SIG-M5 treated with dmso at 0.1 percent for 504 hours (cell line): Measurements from ENCODE around the gene CCT3.
"Not testable (repeated sequence)": the region's sequence is repeated elsewhere in the genome, so short reads cannot be mapped to it uniquely, and the experiment has no call there.

Source experiments
- DNase-seq: peaks from one replicate; lab custom pipeline; 2025; ENCODE audit not compliant: unreplicated experiment; lab: John Stamatoyannopoulos, UW

Gene CCT3

DNA sequence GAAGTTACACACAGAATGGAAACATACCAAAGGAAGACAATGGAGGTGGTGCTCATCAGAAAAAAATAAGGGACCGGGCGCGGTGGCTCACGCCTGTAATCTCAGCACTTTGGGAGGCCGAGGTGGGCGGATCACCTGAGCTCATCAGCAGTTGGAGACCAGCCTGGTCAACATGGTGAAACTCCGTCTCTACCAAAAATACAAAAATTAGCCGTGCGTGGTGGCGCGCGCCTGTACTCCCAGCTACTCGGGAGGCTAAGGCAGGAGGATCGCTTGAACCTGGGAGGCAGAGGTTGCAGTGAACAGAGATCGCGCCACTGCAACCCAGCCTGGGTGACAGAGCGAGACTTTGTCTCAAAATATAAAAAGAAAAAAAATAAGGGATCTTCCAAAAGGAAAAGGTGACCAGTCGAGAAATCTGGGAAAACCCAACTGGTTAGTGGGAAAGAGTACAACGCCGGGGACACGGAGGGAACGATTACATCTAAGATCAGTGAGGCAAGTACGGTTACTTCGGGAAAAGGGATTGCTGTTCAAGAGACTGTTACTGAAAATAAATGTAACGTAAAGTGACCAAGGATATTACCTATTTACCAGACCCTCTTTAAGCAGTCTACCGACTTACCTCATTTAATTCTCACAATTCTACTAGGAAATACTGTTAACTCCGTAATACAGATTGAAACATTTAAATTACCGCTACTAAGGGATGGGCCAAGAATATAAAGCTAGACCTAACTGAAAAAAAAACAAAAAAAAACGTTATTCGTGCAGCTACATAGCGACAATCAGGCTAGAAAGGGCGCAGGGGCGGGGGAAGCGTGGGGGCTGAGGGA, 822 bp downstream of the CCT3 start:
- DNase-seq: peak; percentile 53

DNA sequence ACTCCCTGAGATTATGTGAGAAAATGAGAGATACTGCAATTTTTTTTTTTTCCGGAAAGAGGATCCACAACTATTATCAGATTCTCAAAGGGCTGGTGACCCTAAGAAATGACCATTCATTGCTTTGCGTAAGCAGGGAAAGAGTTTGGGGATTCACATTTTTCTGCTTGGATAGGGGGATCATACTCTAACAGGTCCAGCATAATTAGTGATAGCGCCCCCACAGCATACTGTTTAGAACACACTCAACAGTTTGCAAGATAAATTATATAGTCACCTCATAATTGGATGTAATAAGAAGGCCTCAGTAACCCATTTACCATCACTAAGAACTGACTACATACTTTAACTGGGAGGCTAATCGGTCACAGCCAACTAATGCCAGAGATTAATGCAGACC, 1.9 kb downstream of the CCT3 start:
- DNase-seq: peak; percentile 37

DNA sequence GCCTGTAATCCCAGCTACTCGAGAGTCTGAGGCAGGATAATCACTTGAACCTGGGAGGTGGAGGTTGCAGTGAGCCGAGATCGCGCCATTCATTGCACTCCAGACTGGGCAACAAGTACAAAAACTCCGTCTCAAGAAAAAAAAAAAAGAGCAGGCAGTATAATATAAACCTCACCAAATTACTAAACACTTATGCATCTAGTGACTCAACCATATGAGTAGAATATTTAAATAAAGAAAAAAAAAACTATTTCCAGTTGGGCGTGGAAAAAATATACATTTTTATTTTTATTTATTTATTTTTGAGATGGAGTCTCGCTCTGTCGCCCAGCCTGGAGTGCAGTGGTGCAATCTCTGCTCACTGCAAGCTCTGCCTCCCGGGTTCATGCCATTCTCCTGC, 14.9 kb downstream of the CCT3 start:
- not testable (repeated sequence) for DNase-seq

DNA sequence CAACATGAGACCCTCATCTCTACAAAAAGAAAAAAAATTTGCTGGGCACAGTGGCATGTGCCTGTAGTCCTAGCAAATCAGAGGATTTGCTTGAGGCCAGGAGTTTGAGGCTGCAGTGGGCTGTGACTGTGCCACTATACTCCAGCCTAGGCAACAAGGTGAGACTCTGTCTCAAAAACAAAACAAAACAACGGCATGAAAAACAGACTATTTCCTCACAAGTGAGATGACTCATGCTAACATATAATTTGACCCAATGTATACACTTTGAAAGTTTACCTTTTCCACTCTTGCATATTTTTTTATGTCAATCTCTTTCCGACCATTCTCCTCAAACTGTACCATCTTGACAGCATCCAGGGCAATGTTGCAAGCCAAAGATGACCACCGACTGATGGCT, 17.5 kb downstream of the CCT3 start:
- DNase-seq: no peak

- DNase-seq: peak; percentile 17
Observed at GRCh38 chr1:156319664-156320063, 18.4 kb downstream of the CCT3 start.

- DNase-seq: no peak
Observed at GRCh38 chr1:156316909-156317308, 21.2 kb downstream of the CCT3 start.

DNA sequence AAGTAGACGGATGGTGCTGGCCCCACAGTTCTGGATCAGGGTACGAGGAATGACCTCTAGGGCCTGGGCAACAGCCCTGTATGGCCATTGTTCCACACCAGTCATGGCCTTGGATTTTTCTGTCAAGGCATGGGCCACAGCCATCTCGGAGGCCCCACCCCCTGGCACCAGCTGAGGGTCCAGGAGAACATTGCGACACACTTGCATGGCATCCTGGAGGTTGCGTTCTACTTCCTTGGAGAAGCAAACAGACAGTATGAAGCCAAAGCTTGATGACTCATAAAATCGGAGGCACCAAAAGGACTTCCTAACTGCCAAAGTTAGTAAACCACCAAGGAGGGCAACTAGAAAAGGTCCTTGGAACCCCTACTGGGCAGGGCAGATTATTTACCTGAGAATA, 27.1 kb downstream of the CCT3 start:
- DNase-seq: peak; percentile 58

GRCh38 chr1:156308078-156308477, 30.0 kb downstream of the CCT3 start:
- DNase-seq: no peak

GRCh38 chr1:156305215-156305614, 32.9 kb downstream of the CCT3 start:
- DNase-seq: no peak

DNA sequence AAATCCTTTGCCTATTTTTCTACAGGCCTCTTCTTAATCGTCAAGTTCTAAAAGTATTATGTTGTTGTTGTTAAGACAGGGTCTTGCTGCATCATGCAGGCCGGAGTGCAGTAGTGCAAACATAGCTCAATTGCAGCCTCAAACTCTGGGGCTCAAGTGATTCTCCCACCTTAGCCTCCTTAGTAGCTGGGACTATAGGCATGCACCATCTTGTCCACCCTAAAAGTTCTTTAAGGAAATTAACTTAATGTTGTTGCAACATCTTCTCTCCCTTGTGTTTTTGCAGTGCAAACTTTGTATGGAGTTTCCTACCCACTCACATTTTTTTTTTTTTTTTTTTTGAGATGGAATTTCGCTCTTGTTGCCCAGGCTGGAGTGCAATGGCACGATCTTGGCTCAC, 34.9 kb downstream of the CCT3 start:
- DNase-seq: no peak

DNA sequence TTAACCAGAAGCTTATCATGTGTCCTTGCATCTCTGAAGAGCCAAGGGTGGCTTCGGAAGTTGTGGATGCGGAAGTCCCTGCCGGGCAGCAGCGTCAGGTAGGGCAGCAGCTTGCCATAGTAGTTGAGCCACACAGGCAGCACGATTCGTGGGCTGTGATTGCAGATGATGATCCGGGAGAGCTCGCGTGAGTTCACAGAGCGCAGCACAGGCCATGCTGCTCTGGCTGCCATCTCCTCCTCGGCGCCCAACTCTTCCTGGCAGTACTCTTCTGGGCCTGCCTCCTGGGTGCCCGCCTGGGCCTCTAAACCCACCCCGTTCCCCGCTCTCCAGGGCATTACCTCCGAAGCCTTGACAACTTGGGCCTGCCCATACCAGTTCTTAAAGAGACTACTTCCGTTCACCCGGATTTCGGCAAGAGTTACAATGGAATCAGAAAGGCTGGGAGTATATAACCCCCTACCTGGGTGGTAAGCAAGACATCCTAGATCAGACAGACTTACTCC, 39.2 kb downstream of the CCT3 start, which contains the start of gene VHLL:
Gene VHLL (minus strand): TSS at position 456 of the 506 bp plus-strand sequence. CDS start 118 bp downstream, at position 338.
- no peak for DNase-seq

DNA sequence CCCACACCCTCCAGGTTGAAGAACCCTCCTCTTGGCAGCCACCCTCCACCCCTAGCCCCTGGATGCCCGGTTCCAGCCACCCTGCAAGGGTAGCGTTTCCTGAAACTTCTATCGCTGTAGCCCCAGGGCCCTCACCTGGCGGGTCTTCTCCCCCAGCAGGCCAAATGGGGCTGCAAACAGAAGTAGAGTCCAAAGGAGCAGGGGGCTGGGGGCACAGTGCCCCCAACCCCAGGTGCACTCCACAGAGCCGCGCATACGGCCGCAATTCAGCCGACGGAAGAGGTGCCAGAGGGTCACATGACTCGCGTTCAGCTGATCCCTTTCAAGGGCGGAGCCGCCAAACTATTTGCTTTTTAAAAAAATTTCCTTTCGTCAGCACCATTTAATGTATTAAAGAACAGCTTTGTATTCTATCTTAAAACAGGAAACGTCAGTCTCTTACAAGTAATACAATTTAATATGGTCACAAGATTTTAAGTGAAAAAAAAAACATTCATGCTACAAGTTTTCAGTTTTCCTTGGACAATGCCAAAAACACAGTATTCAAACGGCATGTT, 42.6 kb downstream of the CCT3 start, which contains the start of gene GLMP:
Gene GLMP (minus strand): TSS at position 289 of the 557 bp plus-strand sequence. CDS start 34 bp downstream, at position 255.
- DNase-seq: peak; percentile 22

GRCh38 chr1:156293895-156294294, 44.2 kb downstream of the CCT3 start:
- no peak for DNase-seq

DNA sequence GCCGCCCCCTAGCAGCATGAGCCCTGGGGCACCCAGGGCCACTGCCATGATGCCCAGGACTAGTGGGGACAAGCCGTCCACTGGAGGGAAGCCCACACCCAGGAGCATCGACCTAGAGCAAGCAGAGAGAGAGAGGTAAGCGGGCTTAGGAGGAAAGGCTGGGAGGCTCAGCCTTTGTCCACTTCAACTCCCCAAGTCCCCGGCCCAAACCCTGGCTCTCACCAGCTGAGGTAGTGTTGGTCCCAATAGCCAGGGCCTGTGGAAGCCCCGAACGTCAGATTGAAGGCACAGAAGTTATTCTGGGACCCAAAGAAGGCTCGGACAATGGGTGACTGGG, 45.0 kb downstream of the CCT3 start:
- no peak for DNase-seq

GRCh38 chr1:156291226-156292061, 46.6 kb downstream of the CCT3 start:
- no peak for DNase-seq

DNA sequence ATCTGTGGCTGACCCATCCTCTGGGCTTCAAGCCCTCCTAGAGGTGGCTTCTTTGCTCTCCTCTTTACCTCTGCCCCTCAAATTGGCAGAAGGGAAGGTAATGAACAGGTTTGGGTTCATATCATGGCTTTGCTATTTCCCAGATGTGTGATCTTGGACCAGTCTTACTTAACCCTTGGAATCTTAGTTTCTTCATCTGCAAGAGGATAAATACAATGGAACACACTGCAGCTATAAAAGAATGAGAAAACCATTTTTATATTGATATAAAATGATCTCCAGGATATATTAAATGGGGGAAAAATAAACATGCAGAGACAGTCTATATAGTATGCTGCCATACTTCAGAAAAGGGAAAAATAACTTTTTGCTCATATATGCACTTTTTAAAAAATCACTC, 48.2 kb downstream of the CCT3 start:
- no peak for DNase-seq

- no peak for DNase-seq
Observed at GRCh38 chr1:156286061-156286460, 52.0 kb downstream of the CCT3 start.

- no peak for DNase-seq
Observed at GRCh38 chr1:156285437-156285836, 52.7 kb downstream of the CCT3 start.

- peak; percentile 73 for DNase-seq
Observed at GRCh38 chr1:156284757-156285156, 53.3 kb downstream of the CCT3 start.

- DNase-seq: no peak
Observed at GRCh38 chr1:156284112-156284511, 54.0 kb downstream of the CCT3 start, which contains the start of gene TMEM79. Gene TMEM79 (plus strand): TSS chr1:156284325. CDS start chr1:156285227, 902 bp downstream.

- DNase-seq: no peak
Observed at GRCh38 chr1:156283521-156283920, 54.6 kb downstream of the CCT3 start.
